GM18499 (cell line): Measurements from ENCODE around the gene CAMP.
"Not testable (repeated sequence)": the region's sequence is repeated elsewhere in the genome, so short reads cannot be mapped to it uniquely, and the experiment has no call there.

Experiments used
- ATAC-seq: cut with Tn5 transposase; IDR thresholded peaks from one replicate; pipeline ENCODE4 v1.9.1; 2021; ENCODE audit warnings: moderate number of reproducible peaks; ENCODE audit not compliant: insufficient read depth, unreplicated experiment

The CAMP gene, protein sequence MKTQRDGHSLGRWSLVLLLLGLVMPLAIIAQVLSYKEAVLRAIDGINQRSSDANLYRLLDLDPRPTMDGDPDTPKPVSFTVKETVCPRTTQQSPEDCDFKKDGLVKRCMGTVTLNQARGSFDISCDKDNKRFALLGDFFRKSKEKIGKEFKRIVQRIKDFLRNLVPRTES

GRCh38 chr3:48222616-48223513, at the start of gene CAMP:
Gene CAMP, plus strand, starts transcription at chr3:48223495. Its CDS starts 17 bp downstream, at chr3:48223512.
- ATAC-seq: no peak

- no peak for ATAC-seq
These were observed 45.2 kb upstream of the CAMP start for GRCh38 chr3:48178072-48178471.

DNA sequence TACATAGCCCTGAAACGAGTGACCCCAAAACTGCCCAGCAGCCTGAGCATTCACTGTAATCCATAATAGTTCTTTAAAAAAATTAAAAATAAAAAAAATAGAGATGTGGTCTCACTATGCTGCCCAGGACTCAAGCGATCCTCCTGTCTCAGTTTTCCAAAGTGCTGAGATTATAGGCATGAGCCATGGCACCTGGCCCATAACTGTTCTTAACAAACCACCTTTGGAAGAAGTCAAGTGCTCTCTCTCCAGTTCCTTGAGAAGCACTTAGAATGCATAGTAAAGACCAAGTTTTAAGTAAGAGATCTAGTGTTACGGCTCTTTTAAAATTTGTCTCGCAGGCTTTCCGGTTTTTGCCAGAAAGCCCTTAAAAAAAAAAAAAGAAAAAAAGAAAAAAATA, 43.3 kb upstream of the CAMP start:
- ATAC-seq: no peak

DNA sequence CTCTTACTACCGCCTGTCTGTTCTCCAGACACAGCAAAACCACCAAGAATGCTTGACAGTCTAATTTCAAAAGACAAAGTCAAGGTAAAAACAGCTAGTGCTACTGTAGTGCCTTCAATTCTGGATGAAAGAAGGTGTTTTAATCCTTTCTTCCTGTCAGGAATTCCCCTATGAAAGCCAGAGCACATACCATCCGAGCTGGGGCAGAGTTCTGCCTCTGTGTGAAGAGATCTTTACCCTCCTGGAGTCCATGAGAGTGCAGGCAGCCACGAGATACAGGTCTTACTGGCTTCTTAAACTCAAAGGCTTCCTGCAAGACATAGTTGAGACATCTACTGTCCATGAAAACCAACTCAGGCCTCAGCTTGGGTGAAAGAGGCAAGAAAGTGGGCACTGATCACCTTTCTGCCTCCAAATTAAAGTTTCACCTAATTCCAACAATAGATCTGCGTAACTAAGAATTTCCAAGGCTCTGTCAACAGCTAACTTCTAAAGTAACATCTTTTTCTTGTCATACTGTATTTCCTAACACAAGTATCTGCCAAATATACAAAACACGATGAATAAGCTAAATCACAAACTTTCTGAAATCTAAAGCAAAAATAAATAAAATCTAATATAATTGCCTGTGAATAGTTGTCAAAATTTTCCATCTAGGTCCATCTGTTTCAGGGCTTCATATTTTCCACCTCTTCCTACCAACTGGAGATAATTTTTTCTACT, 42.6 kb upstream of the CAMP start:
- ATAC-seq: no peak

DNA sequence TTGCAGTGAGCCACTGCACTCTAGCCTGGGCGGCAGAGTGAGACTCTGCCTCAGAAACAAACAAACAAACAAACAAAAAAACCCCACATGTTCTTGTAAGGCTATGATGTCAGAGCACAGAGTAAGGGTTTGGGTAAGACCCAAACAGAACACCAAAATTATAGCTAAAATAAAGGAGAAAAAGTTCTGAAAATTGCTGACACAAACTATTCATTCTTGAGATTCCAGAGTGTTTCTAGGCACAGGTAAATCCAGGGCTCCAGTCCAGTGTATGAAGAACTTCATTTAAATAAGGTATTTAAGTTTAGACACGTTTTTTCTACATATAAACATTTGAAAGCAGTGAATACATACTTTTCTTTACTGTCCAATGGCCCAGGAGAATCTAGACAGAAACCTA, 39.0 kb upstream of the CAMP start:
- ATAC-seq: no peak

GRCh38 chr3:48185129-48185528, 38.2 kb upstream of the CAMP start:
- no peak for ATAC-seq

- no peak for ATAC-seq
These were observed 36.5 kb upstream of the CAMP start for GRCh38 chr3:48186631-48187300.

GRCh38 chr3:48187301-48187578, 36.1 kb upstream of the CAMP start:
- no peak for ATAC-seq

DNA sequence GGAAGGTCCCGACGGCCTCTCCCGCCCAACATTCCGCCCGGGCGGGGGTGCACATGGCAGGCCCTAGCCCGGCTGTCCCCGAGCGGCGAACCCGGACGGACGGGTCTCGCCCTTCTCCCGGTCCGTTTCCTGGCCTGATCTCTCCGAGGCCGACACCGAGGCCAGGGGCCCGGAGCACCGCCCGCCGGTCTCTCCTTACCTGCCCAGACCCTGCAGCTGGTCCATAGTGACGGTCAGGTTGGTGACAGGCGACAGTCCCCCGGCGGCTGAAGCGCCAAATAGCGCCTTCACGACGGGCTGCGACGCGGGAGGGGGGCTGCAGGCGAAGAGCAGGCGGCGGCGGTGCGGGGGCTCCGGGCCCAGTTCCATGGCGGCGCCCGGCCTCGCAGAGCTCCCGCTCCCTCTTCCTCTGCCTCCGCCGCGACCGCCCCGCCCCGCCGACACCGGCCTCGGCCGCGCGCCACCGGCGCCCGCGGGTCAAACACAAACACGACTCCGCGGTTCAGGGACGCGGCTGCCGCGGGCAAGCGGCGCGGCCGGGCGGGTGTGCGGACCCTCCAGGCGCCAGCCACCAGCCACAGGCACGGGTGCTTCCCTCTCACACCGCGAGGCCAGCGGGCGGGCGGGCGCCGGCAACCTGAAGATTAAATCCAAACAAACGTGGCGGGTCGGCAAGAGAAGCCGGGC, 35.6 kb upstream of the CAMP start:
- ATAC-seq: no peak

DNA sequence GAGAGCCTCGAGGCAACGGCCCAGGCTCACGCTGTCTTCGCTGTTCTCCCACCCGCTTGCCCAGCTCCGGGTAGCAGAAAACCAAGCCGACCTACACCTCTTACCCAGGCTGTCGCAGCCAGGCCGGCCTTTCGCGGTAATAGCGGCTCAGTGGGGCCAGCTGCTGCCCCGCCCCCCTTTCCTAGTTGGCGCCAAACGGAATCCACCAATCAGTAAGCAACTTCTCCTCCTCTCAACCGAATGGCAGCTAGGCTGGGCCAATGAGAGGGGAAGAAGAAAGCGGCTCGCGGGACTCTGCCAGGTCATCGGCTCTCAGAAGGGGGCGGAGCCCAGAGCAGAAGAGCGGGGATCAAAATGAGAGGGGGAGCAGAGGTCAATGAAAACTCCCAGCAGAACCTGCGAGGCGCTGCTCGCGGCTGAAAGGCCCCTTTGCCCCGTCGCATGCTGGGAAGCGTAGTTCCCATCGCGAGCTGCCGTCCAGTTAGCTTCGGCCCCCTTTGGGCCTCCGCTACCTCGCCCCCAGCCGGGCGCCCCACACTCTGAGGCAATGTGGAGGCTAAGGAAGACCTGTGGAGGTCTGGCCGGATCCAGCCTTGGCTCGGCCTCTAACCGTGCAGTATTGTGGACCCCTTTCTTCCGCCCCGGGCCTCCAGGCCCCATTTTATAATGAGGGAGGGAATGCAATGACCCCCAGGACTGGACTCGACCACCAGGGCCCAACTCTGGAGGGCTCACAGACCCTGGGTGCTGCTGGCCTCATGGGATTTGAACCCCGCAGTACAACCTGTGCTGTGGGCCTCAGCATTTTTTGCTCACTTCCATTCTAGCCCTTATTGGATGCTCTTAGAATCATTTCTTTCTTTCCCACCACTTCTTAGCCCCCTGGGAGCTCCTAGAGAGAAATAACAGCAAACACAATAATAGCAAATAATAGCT, 34.8 kb upstream of the CAMP start, which contains the start of gene CDC25A:
Gene CDC25A (minus strand): TSS at position 152 of the 936 bp plus-strand sequence. CDS start 470 bp downstream, outside the sequence.
- ATAC-seq: peak; percentile 80

GRCh38 chr3:48189321-48189720, 34.0 kb upstream of the CAMP start:
- no peak for ATAC-seq

GRCh38 chr3:48190911-48191310, 32.4 kb upstream of the CAMP start:
- no peak for ATAC-seq

GRCh38 chr3:48194446-48195071, 28.7 kb upstream of the CAMP start:
- ATAC-seq: no peak

- ATAC-seq: no peak
These were observed 26.7 kb upstream of the CAMP start for GRCh38 chr3:48196611-48197010.

DNA sequence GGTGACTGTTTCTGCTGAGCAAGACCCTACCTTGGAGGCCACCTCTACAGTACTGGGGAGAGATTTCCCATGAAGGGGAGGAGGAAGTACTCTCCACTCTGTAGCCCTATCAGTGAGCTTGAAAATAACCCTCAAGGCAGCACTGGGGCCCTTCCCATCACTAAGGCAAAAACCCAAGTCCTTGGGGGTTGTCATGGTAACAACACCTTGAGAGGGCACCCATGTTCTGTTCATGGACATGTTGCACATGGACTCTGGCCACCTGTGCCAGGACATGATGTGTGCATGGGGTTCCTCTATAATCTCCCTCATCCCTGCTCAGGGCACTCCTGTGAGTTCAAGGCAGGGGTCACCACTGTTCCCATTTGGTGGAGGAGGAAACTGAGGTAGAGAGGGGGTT, 24.2 kb upstream of the CAMP start:
- no peak for ATAC-seq

GRCh38 chr3:48202632-48203031, 20.7 kb upstream of the CAMP start:
- no peak for ATAC-seq

DNA sequence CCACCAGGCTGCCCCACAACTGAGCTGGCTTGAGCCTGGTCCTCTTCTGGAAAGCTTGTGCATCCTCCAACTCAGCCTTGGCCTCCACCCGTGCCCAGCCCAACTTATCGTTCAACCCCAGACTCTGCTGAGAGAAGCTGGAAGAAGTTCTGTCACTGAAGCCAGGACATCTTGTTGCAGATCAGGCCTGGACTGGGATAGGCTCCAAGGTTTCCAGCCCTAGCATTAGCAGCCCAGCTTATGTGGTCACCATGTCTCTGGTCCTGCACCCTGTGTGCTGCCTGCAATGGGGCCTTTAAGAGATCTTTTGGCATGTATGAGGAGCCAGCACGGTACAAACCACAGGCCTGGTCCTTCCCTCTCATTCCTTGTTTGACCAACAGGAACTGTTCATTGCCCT, 15.2 kb upstream of the CAMP start:
- ATAC-seq: no peak

- no peak for ATAC-seq
These were observed 13.8 kb upstream of the CAMP start for GRCh38 chr3:48209445-48209844.

- not testable (repeated sequence) for ATAC-seq
These were observed 12.8 kb upstream of the CAMP start for GRCh38 chr3:48210534-48210933.
